HepG2 (cell line): ENCODE measurements around the gene VAMP8. TPM values are rescaled to one million over a fixed set of nuclear protein-coding genes. Genes with fewer than 3 reads are reported as not detected.

ENCODE experiments used
- CBX1 ChIP-seq: IDR thresholded peaks from one replicate; pipeline ENCODE4 v1.6.1; 2016; ENCODE audit warnings: antibody characterized with exemption, low read depth
- CEBPB ChIP-seq: IDR thresholded peaks from 2 replicates; pipeline ENCODE4 v1.6.1; 2011; ENCODE audit warnings: low read depth, low read length, improper control_type of control experiment, borderline replicate concordance
- HNRNPH1 ChIP-seq: fragments of 200-400 bp; formaldehyde crosslinking; optimal IDR thresholded peaks from 2 replicates; pipeline ENCODE3; 2017; ENCODE audit warnings: mild to moderate bottlenecking, low read depth, low read length
- HOXA3 ChIP-seq: sonication (generic); formaldehyde crosslinking; IDR thresholded peaks from 2 replicates; pipeline ENCODE4 v1.5.0; 2020; ENCODE audit warnings: missing genetic modification reagents
- NKX3-1 ChIP-seq: sonication (generic); formaldehyde crosslinking; IDR thresholded peaks from 2 replicates; pipeline ENCODE4 v1.5.0; 2020; ENCODE audit warnings: missing genetic modification reagents
- SOX5 ChIP-seq: IDR thresholded peaks from 2 replicates; pipeline ENCODE4 v1.6.1; 2016; ENCODE audit warnings: borderline replicate concordance
- U2AF2 ChIP-seq: fragments of 200-400 bp; formaldehyde crosslinking; IDR thresholded peaks from 2 replicates; pipeline ENCODE4 v1.6.1; 2017; ENCODE audit warnings: low read depth, mild to moderate bottlenecking, low read length
- YEATS2 ChIP-seq: sonication (generic); formaldehyde crosslinking; IDR thresholded peaks from 2 replicates; pipeline ENCODE4 v1.4.0; 2020; ENCODE audit warnings: missing genetic modification reagents, borderline replicate concordance
- ZMYM3 ChIP-seq: sonication (generic); formaldehyde crosslinking; IDR thresholded peaks from 2 replicates; pipeline ENCODE4 v1.5.1; 2020; ENCODE audit warnings: mild to moderate bottlenecking, missing genetic modification reagents
- ZNF678 ChIP-seq: sonication (generic); formaldehyde crosslinking; IDR thresholded peaks from 2 replicates; pipeline ENCODE4 v1.4.0; 2020; ENCODE audit warnings: mild to moderate bottlenecking, missing genetic modification reagents
- ZSCAN20 ChIP-seq: sonication (generic); formaldehyde crosslinking; IDR thresholded peaks from 2 replicates; pipeline ENCODE4 v1.4.0; 2020; ENCODE audit warnings: missing genetic modification reagents, mild to moderate bottlenecking, borderline replicate concordance
- ZSCAN31 ChIP-seq: sonication (generic); formaldehyde crosslinking; IDR thresholded peaks from 2 replicates; pipeline ENCODE4 v1.5.0; 2020; ENCODE audit warnings: low read depth, mild to moderate bottlenecking, missing genetic modification reagents
- polyA plus RNA-seq, 8 experiments: library from polyadenylated mRNA; depleted of rRNA in 3 of 8; stranded (reverse) in 7 of 8; unstranded in 1 of 8; fragments of >200 nt; fragmentation: Illumina TruSeq in 4 of 8; extraction: Trizol in 4 of 8; gene quantifications; 2 replicates each; pipeline versions ENCODE4 v1.2.1 to v1.2.3, GENCODE V29; 2011 to 2016; ENCODE audit warnings: low read depth in 4 of 8, missing spikeins in 1 of 8, mixed read lengths in 1 of 8; ENCODE audit not compliant: insufficient read depth in 1 of 8
- total RNA-seq, 5 experiments: library from RNA; depleted of rRNA; stranded (reverse); fragments of >200 nt; fragmentation: Illumina TruSeq; extraction: Trizol; gene quantifications; 2 replicates each; pipeline ENCODE4 v1.2.3, GENCODE V29; 2016; ENCODE audit warnings: low read depth in 1 of 5
- TF ChIP-seq, protein P1 (sequence below): sonication (generic); formaldehyde crosslinking; IDR thresholded peaks from 2 replicates; pipeline ENCODE4 v1.8.1; 2022; ENCODE audit warnings: low read depth, mild to moderate bottlenecking, missing genetic modification reagents
- TF ChIP-seq, protein P2 (sequence below): IDR thresholded peaks from 2 replicates; pipeline ENCODE4 v1.6.1; 2016; ENCODE audit warnings: mild to moderate bottlenecking, missing biosample characterization, missing genetic modification reagents
- TF ChIP-seq, protein P3 (sequence below): IDR thresholded peaks from 2 replicates; pipeline ENCODE4 v1.6.1; 2016; ENCODE audit warnings: missing compliant biosample characterization, missing genetic modification reagents, borderline replicate concordance
- TF ChIP-seq, protein P4 (sequence below): sonication (generic); formaldehyde crosslinking; IDR thresholded peaks from 2 replicates; pipeline ENCODE4 v1.4.0; 2020; ENCODE audit warnings: mild to moderate bottlenecking, missing genetic modification reagents, borderline replicate concordance
- TF ChIP-seq, protein P5 (sequence below): sonication (generic); formaldehyde crosslinking; IDR thresholded peaks from 2 replicates; pipeline ENCODE4 v1.5.0; 2020; ENCODE audit warnings: mild to moderate bottlenecking, missing genetic modification reagents

The VAMP8 gene
- total and polyA plus RNA-seq, 2 of the 13 experiments (the other 11 are each of a cell fraction or from before 2014, with no cell fraction given), result 83.3 to 157 TPM

DNA sequence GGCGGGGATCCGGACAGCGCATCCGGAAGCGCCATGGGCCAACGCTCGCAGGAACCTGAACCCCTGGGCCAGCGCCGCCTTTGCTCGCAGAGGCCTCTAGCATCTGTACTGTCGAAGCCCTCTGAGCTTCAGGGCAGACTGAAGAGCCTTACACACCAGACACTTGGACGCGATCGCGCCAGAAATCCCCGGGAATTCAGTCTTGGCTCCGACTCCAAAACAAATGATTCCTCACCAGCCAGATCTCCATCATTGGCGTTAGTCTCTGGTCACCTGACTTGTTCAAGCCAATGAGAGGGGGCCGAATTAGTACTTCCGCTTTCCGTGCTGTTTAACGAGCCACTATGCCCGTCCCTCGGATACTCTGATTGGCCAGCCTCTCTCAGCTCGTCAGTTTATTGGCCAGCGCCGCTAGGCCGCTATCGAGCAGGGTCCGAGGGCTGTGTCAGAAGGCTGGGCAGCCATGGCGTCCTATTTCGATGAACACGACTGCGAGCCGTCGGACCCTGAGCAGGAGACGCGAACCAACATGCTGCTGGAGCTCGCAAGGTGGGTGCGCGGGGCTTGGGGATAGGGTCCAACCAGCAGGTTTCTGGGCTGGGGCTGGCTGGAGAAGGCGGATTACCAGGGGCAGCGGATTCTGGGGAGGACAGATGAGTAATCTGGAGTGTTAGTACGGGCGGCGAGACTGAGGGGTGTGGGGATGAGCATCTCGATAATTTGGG, 18.1 kb downstream of the VAMP8 start, which contains the start of gene RNF181 (continued):
- TF ChIP-seq, protein P1, sequence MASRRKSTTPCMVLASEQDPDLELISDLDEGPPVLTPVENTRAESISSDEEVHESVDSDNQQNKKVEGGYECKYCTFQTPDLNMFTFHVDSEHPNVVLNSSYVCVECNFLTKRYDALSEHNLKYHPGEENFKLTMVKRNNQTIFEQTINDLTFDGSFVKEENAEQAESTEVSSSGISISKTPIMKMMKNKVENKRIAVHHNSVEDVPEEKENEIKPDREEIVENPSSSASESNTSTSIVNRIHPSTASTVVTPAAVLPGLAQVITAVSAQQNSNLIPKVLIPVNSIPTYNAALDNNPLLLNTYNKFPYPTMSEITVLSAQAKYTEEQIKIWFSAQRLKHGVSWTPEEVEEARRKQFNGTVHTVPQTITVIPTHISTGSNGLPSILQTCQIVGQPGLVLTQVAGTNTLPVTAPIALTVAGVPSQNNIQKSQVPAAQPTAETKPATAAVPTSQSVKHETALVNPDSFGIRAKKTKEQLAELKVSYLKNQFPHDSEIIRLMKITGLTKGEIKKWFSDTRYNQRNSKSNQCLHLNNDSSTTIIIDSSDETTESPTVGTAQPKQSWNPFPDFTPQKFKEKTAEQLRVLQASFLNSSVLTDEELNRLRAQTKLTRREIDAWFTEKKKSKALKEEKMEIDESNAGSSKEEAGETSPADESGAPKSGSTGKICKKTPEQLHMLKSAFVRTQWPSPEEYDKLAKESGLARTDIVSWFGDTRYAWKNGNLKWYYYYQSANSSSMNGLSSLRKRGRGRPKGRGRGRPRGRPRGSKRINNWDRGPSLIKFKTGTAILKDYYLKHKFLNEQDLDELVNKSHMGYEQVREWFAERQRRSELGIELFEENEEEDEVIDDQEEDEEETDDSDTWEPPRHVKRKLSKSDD (CRISPR knock-in tag), result no peak
- TF ChIP-seq CEBPB (no peak), CBX1 (peak; percentile 29), YEATS2 (CRISPR knock-in tag) (peak; percentile 63), U2AF2 (no peak; the same call in 1 of the 2 replicates), ZNF678 (CRISPR knock-in tag) (no peak), ZSCAN31 (CRISPR knock-in tag) (peak; percentile 83; the same call in 1 of the 2 replicates), SOX5 (CRISPR knock-in tag) (no peak; the same call in none of the 2 replicates), HNRNPH1 (no peak), NKX3-1 (no peak; the same call in 1 of the 2 replicates), HOXA3 (CRISPR knock-in tag) (peak; percentile 70), ZMYM3 (CRISPR knock-in tag) (0 out of 2 replicates have a peak, but pooled peaks have one; percentile 10), ZSCAN20 (CRISPR knock-in tag) (no peak)
- TF ChIP-seq, protein P2, sequence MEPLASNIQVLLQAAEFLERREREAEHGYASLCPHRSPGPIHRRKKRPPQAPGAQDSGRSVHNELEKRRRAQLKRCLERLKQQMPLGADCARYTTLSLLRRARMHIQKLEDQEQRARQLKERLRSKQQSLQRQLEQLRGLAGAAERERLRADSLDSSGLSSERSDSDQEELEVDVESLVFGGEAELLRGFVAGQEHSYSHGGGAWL (CRISPR knock-in tag), result 0 out of 2 replicates have a peak, but pooled peaks have one; percentile 36
- TF ChIP-seq, protein P3, sequence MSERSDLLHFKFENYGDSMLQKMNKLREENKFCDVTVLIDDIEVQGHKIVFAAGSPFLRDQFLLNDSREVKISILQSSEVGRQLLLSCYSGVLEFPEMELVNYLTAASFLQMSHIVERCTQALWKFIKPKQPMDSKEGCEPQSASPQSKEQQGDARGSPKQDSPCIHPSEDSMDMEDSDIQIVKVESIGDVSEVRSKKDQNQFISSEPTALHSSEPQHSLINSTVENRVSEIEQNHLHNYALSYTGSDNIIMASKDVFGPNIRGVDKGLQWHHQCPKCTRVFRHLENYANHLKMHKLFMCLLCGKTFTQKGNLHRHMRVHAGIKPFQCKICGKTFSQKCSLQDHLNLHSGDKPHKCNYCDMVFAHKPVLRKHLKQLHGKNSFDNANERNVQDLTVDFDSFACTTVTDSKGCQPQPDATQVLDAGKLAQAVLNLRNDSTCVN, result no peak
- TF ChIP-seq, protein P4, sequence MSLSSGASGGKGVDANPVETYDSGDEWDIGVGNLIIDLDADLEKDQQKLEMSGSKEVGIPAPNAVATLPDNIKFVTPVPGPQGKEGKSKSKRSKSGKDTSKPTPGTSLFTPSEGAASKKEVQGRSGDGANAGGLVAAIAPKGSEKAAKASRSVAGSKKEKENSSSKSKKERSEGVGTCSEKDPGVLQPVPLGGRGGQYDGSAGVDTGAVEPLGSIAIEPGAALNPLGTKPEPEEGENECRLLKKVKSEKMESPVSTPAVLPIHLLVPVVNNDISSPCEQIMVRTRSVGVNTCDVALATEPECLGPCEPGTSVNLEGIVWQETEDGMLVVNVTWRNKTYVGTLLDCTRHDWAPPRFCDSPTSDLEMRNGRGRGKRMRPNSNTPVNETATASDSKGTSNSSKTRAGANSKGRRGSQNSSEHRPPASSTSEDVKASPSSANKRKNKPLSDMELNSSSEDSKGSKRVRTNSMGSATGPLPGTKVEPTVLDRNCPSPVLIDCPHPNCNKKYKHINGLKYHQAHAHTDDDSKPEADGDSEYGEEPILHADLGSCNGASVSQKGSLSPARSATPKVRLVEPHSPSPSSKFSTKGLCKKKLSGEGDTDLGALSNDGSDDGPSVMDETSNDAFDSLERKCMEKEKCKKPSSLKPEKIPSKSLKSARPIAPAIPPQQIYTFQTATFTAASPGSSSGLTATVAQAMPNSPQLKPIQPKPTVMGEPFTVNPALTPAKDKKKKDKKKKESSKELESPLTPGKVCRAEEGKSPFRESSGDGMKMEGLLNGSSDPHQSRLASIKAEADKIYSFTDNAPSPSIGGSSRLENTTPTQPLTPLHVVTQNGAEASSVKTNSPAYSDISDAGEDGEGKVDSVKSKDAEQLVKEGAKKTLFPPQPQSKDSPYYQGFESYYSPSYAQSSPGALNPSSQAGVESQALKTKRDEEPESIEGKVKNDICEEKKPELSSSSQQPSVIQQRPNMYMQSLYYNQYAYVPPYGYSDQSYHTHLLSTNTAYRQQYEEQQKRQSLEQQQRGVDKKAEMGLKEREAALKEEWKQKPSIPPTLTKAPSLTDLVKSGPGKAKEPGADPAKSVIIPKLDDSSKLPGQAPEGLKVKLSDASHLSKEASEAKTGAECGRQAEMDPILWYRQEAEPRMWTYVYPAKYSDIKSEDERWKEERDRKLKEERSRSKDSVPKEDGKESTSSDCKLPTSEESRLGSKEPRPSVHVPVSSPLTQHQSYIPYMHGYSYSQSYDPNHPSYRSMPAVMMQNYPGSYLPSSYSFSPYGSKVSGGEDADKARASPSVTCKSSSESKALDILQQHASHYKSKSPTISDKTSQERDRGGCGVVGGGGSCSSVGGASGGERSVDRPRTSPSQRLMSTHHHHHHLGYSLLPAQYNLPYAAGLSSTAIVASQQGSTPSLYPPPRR, result peak; percentile 46; the same call in 1 of the 2 replicates
- TF ChIP-seq, protein P5, sequence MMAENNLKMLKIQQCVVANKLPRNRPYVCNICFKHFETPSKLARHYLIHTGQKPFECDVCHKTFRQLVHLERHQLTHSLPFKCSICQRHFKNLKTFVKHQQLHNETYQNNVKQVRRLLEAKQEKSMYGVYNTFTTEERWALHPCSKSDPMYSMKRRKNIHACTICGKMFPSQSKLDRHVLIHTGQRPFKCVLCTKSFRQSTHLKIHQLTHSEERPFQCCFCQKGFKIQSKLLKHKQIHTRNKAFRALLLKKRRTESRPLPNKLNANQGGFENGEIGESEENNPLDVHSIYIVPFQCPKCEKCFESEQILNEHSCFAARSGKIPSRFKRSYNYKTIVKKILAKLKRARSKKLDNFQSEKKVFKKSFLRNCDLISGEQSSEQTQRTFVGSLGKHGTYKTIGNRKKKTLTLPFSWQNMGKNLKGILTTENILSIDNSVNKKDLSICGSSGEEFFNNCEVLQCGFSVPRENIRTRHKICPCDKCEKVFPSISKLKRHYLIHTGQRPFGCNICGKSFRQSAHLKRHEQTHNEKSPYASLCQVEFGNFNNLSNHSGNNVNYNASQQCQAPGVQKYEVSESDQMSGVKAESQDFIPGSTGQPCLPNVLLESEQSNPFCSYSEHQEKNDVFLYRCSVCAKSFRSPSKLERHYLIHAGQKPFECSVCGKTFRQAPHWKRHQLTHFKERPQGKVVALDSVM, result peak; percentile 63; the same call in 1 of the 2 replicates
